Endothelial cell of umbilical vein (primary cell): ENCODE results near the gene NUCKS1. TPM values are rescaled to one million over a fixed set of nuclear protein-coding genes. Genes with fewer than 3 reads are reported as not detected.
"Not testable (repeated sequence)": the region's sequence is repeated elsewhere in the genome, so short reads cannot be mapped to it uniquely, and the experiment has no call there.

Experiments
- BruUV-seq: library from RNA; stranded (reverse); fragments of 400-500 nt; replicated peaks from 2 replicates; lab custom pipeline; 2021; lab: Mats Ljungman, UMichigan
- CTCF ChIA-PET: fragments of 300-600, 350-600 bp; sonication (Branson Sonifier 250); formaldehyde crosslinking; loops from one replicate; lab custom pipeline; 2021; ENCODE audit warnings: antibody characterized with exemption, inconsistent platforms; lab: Charles Lee
- POLR2A ChIA-PET: fragments of 300-600, 350-600 bp; sonication (Branson Sonifier 250); formaldehyde crosslinking; loops from one replicate; lab custom pipeline; 2021; ENCODE audit warnings: antibody characterized with exemption, inconsistent platforms; lab: Charles Lee
- DNase-seq: peaks from one replicate; pipeline ENCODE4 v3.0.0-alpha.2; 2011; ENCODE audit warnings: low read depth, low spot score
- FAIRE-seq: peaks from 2 replicates; lab custom pipeline; 2011; peaks lifted over from hg19 to GRCh38; lab: Jason Lieb, UNC
- H2AFZ ChIP-seq: 2 replicates; pipeline ENCODE4 v1.6.0; 2012; ENCODE audit warnings: low read depth, low read length, control low read depth, inconsistent platforms
- H3K27ac ChIP-seq: 2 replicates; pipeline ENCODE4 v1.5.1; 2011; ENCODE audit warnings: low read depth, mild to moderate bottlenecking, control low read depth, low read length, moderate library complexity; ENCODE audit not compliant: insufficient read depth
- H3K27me3 ChIP-seq, 2 experiments: 2 replicates each; pipeline versions ENCODE4 v1.6.0 to v1.6.1; 2011; ENCODE audit warnings: low read length in 2 of 2, mixed read lengths in 1 of 2; ENCODE audit not compliant: control insufficient read depth in 2 of 2, insufficient read depth in 2 of 2
- H3K36me3 ChIP-seq, 2 experiments: 2 replicates in 1 of 2; 3 replicates in 1 of 2; pipeline ENCODE4 v1.5.1; 2011; ENCODE audit warnings: low read length in 2 of 2, mild to moderate bottlenecking in 1 of 2, moderate library complexity in 1 of 2; ENCODE audit not compliant: control insufficient read depth in 2 of 2, insufficient read depth in 2 of 2; ENCODE audit errors: extremely low read depth in 1 of 2
- H3K4me1 ChIP-seq: 3 replicates; pipeline ENCODE4 v1.5.1; 2011; ENCODE audit warnings: mild to moderate bottlenecking, low read length; ENCODE audit not compliant: control insufficient read depth, insufficient read depth; ENCODE audit errors: extremely low read depth
- H3K4me2 ChIP-seq: 2 replicates; pipeline ENCODE4 v1.6.1; 2011; ENCODE audit warnings: low read length, control low read depth, mixed read lengths; ENCODE audit not compliant: insufficient read depth
- H3K4me3 ChIP-seq, 3 experiments: fragments of 200-600 bp in 1 of 3; sonication (generic), shearing (Covaris generic) in 1 of 3; replicated peaks in 1 of 3; 2 replicates each; pipeline ENCODE4 v1.5.1; 2011 to 2016; ENCODE audit warnings: control low read depth in 3 of 3, low read length in 3 of 3, mild to moderate bottlenecking in 2 of 3, inconsistent platforms in 1 of 3, low read depth in 1 of 3, moderate library complexity in 1 of 3; ENCODE audit not compliant: insufficient read depth in 1 of 3
- H3K79me2 ChIP-seq: 2 replicates; pipeline ENCODE4 v1.6.0; 2012; ENCODE audit warnings: low read length, inconsistent platforms; ENCODE audit not compliant: control insufficient read depth, insufficient read depth
- H3K9ac ChIP-seq: replicated peaks from 2 replicates; pipeline ENCODE3; 2011; ENCODE audit warnings: low read length, control low read depth; ENCODE audit not compliant: insufficient read depth; ENCODE audit errors: extremely low read depth
- H3K9me1 ChIP-seq: replicated peaks from 3 replicates; pipeline ENCODE4 v1.6.0; 2011; ENCODE audit warnings: mild to moderate bottlenecking, low read length; ENCODE audit not compliant: control insufficient read depth, insufficient read depth; ENCODE audit errors: extremely low read depth
- H3K9me3 ChIP-seq: replicated peaks from 2 replicates; pipeline ENCODE4 v1.5.1; 2012; ENCODE audit warnings: low read length, inconsistent platforms; ENCODE audit not compliant: control insufficient read depth, insufficient read depth
- H4K20me1 ChIP-seq: replicated peaks from 2 replicates; pipeline ENCODE3; 2011; ENCODE audit warnings: mild to moderate bottlenecking, low read length; ENCODE audit not compliant: control insufficient read depth, insufficient read depth; ENCODE audit errors: extremely low read depth
- EZH2 ChIP-seq: IDR thresholded peaks from 2 replicates; pipeline ENCODE4 v1.6.1; 2012; ENCODE audit warnings: borderline replicate concordance, low read depth, mild to moderate bottlenecking, moderate library complexity, low read length, inconsistent platforms; ENCODE audit not compliant: severe bottlenecking
- FOS ChIP-seq: IDR thresholded peaks from 2 replicates; pipeline ENCODE4 v1.6.1; 2011; ENCODE audit warnings: mild to moderate bottlenecking, low read length, moderate library complexity, borderline replicate concordance; ENCODE audit not compliant: insufficient read depth
- GATA2 ChIP-seq: IDR thresholded peaks from 2 replicates; pipeline ENCODE4 v1.7.0; 2011; ENCODE audit warnings: low read depth, mild to moderate bottlenecking, moderate library complexity, mixed read lengths, low read length; ENCODE audit not compliant: insufficient read length, insufficient read depth
- MAX ChIP-seq: IDR thresholded peaks from 2 replicates; pipeline ENCODE4 v1.6.1; 2011; ENCODE audit not compliant: insufficient read depth, insufficient read length
- MYC ChIP-seq: IDR thresholded peaks from one replicate; pipeline ENCODE4 v1.6.1; 2011; ENCODE audit warnings: mild to moderate bottlenecking, low read depth, low read length
- dilution Hi-C: fragments of 300-500 bp; cut with MboI; formaldehyde crosslinking; loops from one replicate; pipeline ENCODE4 v1.15.0; 2019; ENCODE audit warnings: low sequenced_read_pairs; ENCODE audit not compliant: extremely low pct_ligation_motif_present
- intact Hi-C: fragments of 100-400 bp; cut with micrococcal nuclease; formaldehyde crosslinking; loops from one replicate; pipeline ENCODE4 v1.10.0; 2022
- polyA plus RNA-seq, 4 experiments: library from polyadenylated mRNA; depleted of rRNA in 3 of 4; stranded (reverse) in 3 of 4; unstranded in 1 of 4; fragments of >200 nt; gene quantifications; 2 replicates each; pipeline versions ENCODE4 v1.2.1 to v1.2.3, GENCODE V29; 2011 to 2012; ENCODE audit warnings: missing spikeins in 1 of 4
- total RNA-seq: library from RNA; stranded (reverse); gene quantifications from 2 replicates; pipeline ENCODE4 v1.2.3, GENCODE V29; 2021
- TF ChIP-seq, protein P1 (sequence below), 2 donors: IDR thresholded peaks; 1 replicate in 1 of 2; 2 replicates in 1 of 2; pipeline ENCODE4 v1.5.1; 2011; ENCODE audit warnings: low read length in 2 of 2, mild to moderate bottlenecking in 2 of 2, moderate library complexity in 2 of 2, control low read depth in 1 of 2, inconsistent platforms in 1 of 2, low read depth in 1 of 2; ENCODE audit not compliant: insufficient read depth in 1 of 2; ENCODE audit errors: extremely low read depth in 1 of 2

The NUCKS1 gene
- total and polyA plus RNA-seq, 2 donors (not counting 3 experiments of a cell fraction or from before 2014, with no cell fraction given), result 53.7 to 282 TPM

DNA sequence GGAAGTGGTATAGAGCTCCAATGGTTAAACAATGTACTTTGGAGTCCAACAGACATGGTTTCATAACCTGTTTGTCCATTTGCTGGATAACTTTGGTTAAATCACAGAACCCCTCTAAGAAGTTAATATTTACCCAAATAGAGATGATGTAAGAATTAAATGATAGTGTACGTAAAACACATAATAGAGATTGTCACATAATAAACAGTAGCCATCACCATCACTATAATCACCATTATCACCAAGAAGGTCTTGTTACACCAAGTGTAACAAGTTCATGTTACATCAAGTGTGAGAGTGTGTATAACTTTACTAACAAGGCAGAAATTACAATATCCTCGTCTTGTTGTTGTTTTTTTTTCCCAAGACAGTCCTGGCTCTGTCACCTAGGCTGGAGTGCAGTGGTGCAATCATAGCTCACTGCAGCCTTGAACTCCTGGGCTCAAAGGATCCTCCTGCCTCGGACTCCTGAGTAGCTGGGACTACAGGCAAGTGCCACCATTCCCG, 23.3 kb downstream of the NUCKS1 start:
- no TSS peak for BruUV-seq
- no peaks in the 10 kb centered on the region for H3K9me3 ChIP-seq

GRCh38 chr1:205725514-205725913, 24.5 kb downstream of the NUCKS1 start:
- no peak for TF ChIP-seq GATA2
- TF ChIP-seq, protein P1, sequence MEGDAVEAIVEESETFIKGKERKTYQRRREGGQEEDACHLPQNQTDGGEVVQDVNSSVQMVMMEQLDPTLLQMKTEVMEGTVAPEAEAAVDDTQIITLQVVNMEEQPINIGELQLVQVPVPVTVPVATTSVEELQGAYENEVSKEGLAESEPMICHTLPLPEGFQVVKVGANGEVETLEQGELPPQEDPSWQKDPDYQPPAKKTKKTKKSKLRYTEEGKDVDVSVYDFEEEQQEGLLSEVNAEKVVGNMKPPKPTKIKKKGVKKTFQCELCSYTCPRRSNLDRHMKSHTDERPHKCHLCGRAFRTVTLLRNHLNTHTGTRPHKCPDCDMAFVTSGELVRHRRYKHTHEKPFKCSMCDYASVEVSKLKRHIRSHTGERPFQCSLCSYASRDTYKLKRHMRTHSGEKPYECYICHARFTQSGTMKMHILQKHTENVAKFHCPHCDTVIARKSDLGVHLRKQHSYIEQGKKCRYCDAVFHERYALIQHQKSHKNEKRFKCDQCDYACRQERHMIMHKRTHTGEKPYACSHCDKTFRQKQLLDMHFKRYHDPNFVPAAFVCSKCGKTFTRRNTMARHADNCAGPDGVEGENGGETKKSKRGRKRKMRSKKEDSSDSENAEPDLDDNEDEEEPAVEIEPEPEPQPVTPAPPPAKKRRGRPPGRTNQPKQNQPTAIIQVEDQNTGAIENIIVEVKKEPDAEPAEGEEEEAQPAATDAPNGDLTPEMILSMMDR (IDR thresholded peaks at IDR 0.05; ENCODE audit: extremely low read depth in 1 of 2, insufficient read depth in 1 of 2, low read depth in 1 of 2, low read length in 2 of 2), result no peak
- TF ChIP-seq MYC, result no peak
- intact Hi-C loops, result no loop called here
- BruUV-seq, result no TSS peak
- Histone ChIP-seq H3K4me1 (no peaks in the 10 kb centered on the region), H2AFZ (no peak overlapping the region), H3K4me3 (no peak overlapping the region), H3K27me3 (no peaks in the 10 kb centered on the region), H3K79me2 (peaks cover 58% of the 10 kb centered on the region), H3K36me3 (peaks cover 0 to 16% of the 10 kb centered on the region in 2 experiments), H4K20me1 (peaks cover 2% of the 10 kb centered on the region), H3K9me1 (no peaks in the 10 kb centered on the region), H3K9me3 (no peaks in the 10 kb centered on the region), H3K4me2 (no peak overlapping the region), H3K27ac (no peak overlapping the region), H3K9ac (no peak overlapping the region)
- FAIRE-seq, result no peak
- no peak for DNase-seq
- ChIA-PET CTCF (interaction anchor here (0.8 to 5.7 kb wide), 6 partner anchors 10 to 134 kb away, joined by 3 to 47 read pairs (median 4); partner anchors contain the start of gene ELK4), POLR2A (no interaction called here)
- dilution Hi-C loops, result no loop called here

More for the DNA sequence above, 23.3 kb downstream of the NUCKS1 start:
- Histone ChIP-seq H3K9me1 (no peaks in the 10 kb centered on the region), H3K79me2 (peaks cover 68% of the 10 kb centered on the region), H3K36me3 (peaks cover 0 to 13% of the 10 kb centered on the region in 2 experiments), H2AFZ (no peak overlapping the region), H3K4me1 (no peaks in the 10 kb centered on the region), H3K4me3 (no peak overlapping the region), H3K4me2 (no peak overlapping the region), H3K27me3 (no peaks in the 10 kb centered on the region), H3K9ac (no peak overlapping the region), H3K27ac (no peak overlapping the region), H4K20me1 (peaks cover 2% of the 10 kb centered on the region)
- ChIA-PET POLR2A (no interaction called here), CTCF (interaction anchor here (1.2 to 5.7 kb wide), 2 partner anchors 16 to 250 kb away, joined by 3 to 47 read pairs; no protein-coding TSS in a partner anchor)
- intact Hi-C loops (no loop called here), dilution Hi-C loops (no loop called here)
- DNase-seq (no peak), FAIRE-seq (no peak)
- TF ChIP-seq GATA2 (no peak), EZH2 (no peak), FOS (no peak), MYC (no peak), MAX (no peak)

DNA sequence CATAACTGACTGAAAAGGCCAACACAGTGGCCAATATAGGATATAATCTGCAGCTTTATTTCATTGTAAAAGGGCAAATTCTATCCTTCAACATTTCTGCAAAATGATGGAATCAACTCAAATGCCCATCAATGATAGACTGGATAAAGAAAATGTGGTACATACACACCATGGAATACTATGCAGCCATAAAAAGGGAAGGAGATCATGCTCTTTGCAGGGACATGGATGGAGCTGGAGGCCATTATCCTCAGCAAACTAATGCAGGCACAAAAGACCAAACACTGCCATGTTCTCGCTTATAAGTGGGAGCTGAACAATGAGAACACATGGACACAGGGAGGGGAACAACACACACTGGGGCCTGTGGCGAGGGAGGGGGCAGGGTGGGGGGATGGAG, 29.2 kb downstream of the NUCKS1 start:
- DNase-seq, H2AFZ ChIP-seq, H3K27ac ChIP-seq, H3K9me3 ChIP-seq, dilution Hi-C loops, H3K9ac ChIP-seq, H3K4me2 ChIP-seq, H3K4me1 ChIP-seq, H3K27me3 ChIP-seq, intact Hi-C loops, BruUV-seq, H3K4me3 ChIP-seq, FAIRE-seq, H4K20me1 ChIP-seq, H3K9me1 ChIP-seq: not testable (repeated sequence)
- ChIA-PET POLR2A (interaction anchor here (0.6 kb wide), 1 partner anchor 32 kb away, joined by 4 read pairs; no protein-coding TSS in a partner anchor), CTCF (interaction anchor here (0.9 to 1.7 kb wide), 4 partner anchors 12 to 63 kb away, joined by 4 to 5 read pairs (median 4); no protein-coding TSS in a partner anchor)
- Histone ChIP-seq H3K79me2 (peaks cover 21% of the 10 kb centered on the region), H3K36me3 (peaks cover 7 to 45% of the 10 kb centered on the region in 2 experiments)
